Mesendoderm (in vitro differentiated cells): ENCODE measurements around the gene PRDM16.

Experiments
- DNase-seq: peaks from one replicate; pipeline ENCODE4 v3.0.0; 2013
- H2AK5ac ChIP-seq: 2 replicates; pipeline ENCODE4 v1.6.1; 2013; ENCODE audit warnings: low read length, inconsistent platforms
- H2BK120ac ChIP-seq: 2 replicates; pipeline ENCODE4 v1.6.1; 2013; ENCODE audit warnings: low read depth, mild to moderate bottlenecking, low read length, moderate library complexity, mixed read lengths
- H2BK15ac ChIP-seq: replicated peaks from 2 replicates; pipeline ENCODE4 v1.6.1; 2013; ENCODE audit warnings: low read depth, mild to moderate bottlenecking, moderate library complexity
- H2BK5ac ChIP-seq: 2 replicates; pipeline ENCODE4 v1.6.1; 2013; ENCODE audit warnings: low read length, inconsistent platforms
- H3K18ac ChIP-seq: 2 replicates; pipeline ENCODE4 v1.6.1; 2013; ENCODE audit warnings: mild to moderate bottlenecking, low read length, mixed read lengths
- H3K23ac ChIP-seq: one replicate; pipeline ENCODE4 v1.6.1; 2013; ENCODE audit warnings: low read length
- H3K27ac ChIP-seq: 2 replicates; pipeline ENCODE4 v1.5.1; 2013; ENCODE audit warnings: low read depth, mild to moderate bottlenecking, inconsistent platforms, low read length, moderate library complexity
- H3K27me3 ChIP-seq: 2 replicates; pipeline ENCODE4 v1.6.1; 2013; ENCODE audit warnings: low read length, control low read depth, mild to moderate bottlenecking, inconsistent platforms; ENCODE audit not compliant: insufficient read depth, poor library complexity
- H3K36me3 ChIP-seq: 2 replicates; pipeline ENCODE4 v1.6.1; 2013; ENCODE audit warnings: low read length, inconsistent platforms; ENCODE audit not compliant: control insufficient read depth, insufficient read depth
- H3K4ac ChIP-seq: one replicate; pipeline ENCODE4 v1.6.1; 2013; ENCODE audit warnings: low read depth, mild to moderate bottlenecking, low read length, moderate library complexity
- H3K4me1 ChIP-seq: 2 replicates; pipeline ENCODE4 v1.6.1; 2013; ENCODE audit warnings: low read depth, low read length, inconsistent platforms; ENCODE audit not compliant: control insufficient read depth
- H3K4me2 ChIP-seq: 2 replicates; pipeline ENCODE4 v1.6.1; 2013; ENCODE audit warnings: low read length
- H3K4me3 ChIP-seq: 2 replicates; pipeline ENCODE4 v1.5.1; 2013; ENCODE audit warnings: mild to moderate bottlenecking, low read length
- H3K56ac ChIP-seq: one replicate; pipeline ENCODE4 v1.6.1; 2013; ENCODE audit warnings: low read length
- H3K79me1 ChIP-seq: 2 replicates; pipeline ENCODE4 v1.6.1; 2013; ENCODE audit warnings: low read length, inconsistent platforms
- H3K79me2 ChIP-seq: 2 replicates; pipeline ENCODE4 v1.6.1; 2013; ENCODE audit warnings: mild to moderate bottlenecking, low read length; ENCODE audit not compliant: control insufficient read depth, insufficient read depth
- H3K9ac ChIP-seq: 2 replicates; pipeline ENCODE4 v1.6.1; 2013; ENCODE audit warnings: low read length, inconsistent platforms
- H4K5ac ChIP-seq: one replicate; pipeline ENCODE4 v1.6.1; 2013; ENCODE audit warnings: low read length
- H4K8ac ChIP-seq: one replicate; pipeline ENCODE4 v1.6.1; 2013; ENCODE audit warnings: low read depth, mild to moderate bottlenecking, control low read depth, low read length, moderate library complexity
- WGBS: extraction: QIAGEN DNeasy Blood & Tissue Kit; methylation state at CpG from one replicate; pipeline ENCODE4 v1.1.7; 2013; ENCODE audit warnings: low lambda C conversion rate, missing lambda C conversion rate; ENCODE audit not compliant: insufficient coverage; ENCODE audit errors: extremely low coverage; 5-methylcytosine and 5-hydroxymethylcytosine counted together

PRDM16 gene

DNA sequence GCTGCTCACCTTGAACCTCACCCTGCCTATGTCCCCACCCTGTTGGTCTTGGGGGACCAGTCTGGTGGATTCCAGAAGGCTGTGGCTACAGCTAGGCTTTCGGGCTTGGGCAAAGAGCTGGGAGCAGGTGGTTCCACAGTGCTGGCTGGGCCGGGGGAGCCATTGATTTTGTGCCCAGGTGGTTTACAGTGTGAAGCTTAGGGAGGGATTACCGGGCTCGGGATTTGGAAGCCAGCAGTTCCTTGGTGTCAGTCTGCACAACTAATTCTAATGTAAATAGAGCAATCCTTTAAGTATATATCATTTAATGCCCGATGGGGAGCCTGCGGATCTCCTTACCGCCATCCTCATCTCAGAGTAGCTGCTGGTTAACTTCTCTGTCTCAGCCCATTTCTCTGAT lies 38.2 kb downstream of the PRDM16 start:
- Histone ChIP-seq H3K4me1 (peaks cover 3% of the 10 kb centered on the region), H3K79me1 (no peaks in the 10 kb centered on the region), H4K5ac (no peak overlapping the region), H3K4me3 (no peak overlapping the region), H3K4me2 (no peak overlapping the region), H3K79me2 (no peaks in the 10 kb centered on the region), H3K27me3 (no peaks in the 10 kb centered on the region), H2BK120ac (no peak overlapping the region), H3K18ac (no peak overlapping the region), H3K36me3 (no peaks in the 10 kb centered on the region), H3K9ac (no peak overlapping the region), H3K23ac (no peak overlapping the region), H3K56ac (no peak overlapping the region), H4K8ac (no peak overlapping the region), H2BK15ac (no peak overlapping the region), H3K27ac (no peak overlapping the region), H2BK5ac (no peak overlapping the region), H2AK5ac (no peak overlapping the region), H3K4ac (no peak overlapping the region)
- WGBS, result no CpG with 5 or more reads among the region's 7 CpGs
- no peak for DNase-seq

DNA sequence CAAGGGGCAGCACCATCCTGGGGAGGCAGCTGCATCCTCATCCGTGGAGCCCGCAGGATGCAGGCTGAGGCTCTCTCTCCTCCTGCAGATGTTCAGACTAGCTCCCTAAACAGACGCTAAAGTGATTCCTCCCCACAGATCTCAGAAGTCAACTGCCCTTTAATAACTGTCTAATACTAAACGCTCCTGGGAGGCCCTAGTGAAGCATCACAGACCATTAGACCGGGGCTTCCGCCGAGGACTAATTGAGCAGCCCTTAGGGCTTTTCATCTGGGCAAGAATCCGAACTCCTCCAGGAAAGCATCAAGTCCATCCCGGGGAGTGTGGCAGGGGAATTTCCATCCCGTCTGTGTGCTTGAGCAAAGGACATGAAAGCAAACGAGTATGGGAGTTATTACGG lies 40.4 kb downstream of the PRDM16 start:
- H2BK5ac ChIP-seq, result no peak overlapping the region
- DNase-seq, result no peak
- H3K9ac ChIP-seq, result no peak overlapping the region
- H2BK120ac ChIP-seq, result no peak overlapping the region
- H3K36me3 ChIP-seq, result no peaks in the 10 kb centered on the region
- H4K5ac ChIP-seq, result no peak overlapping the region
- H2BK15ac ChIP-seq, result no peak overlapping the region
- H3K27ac ChIP-seq, result no peak overlapping the region
- no peak overlapping the region for H4K8ac ChIP-seq
- no CpG with 5 or more reads among the region's 12 CpGs for WGBS
- no peak overlapping the region for H3K56ac ChIP-seq
- no peak overlapping the region for H3K4ac ChIP-seq
- no peaks in the 10 kb centered on the region for H3K79me1 ChIP-seq
- no peak overlapping the region for H2AK5ac ChIP-seq
- no peak overlapping the region for H3K4me2 ChIP-seq
- no peaks in the 10 kb centered on the region for H3K27me3 ChIP-seq
- H3K18ac ChIP-seq, result no peak overlapping the region
- no peak overlapping the region for H3K23ac ChIP-seq
- H3K79me2 ChIP-seq, result no peaks in the 10 kb centered on the region
- no peak overlapping the region for H3K4me3 ChIP-seq
- peaks cover 3% of the 10 kb centered on the region for H3K4me1 ChIP-seq

DNA sequence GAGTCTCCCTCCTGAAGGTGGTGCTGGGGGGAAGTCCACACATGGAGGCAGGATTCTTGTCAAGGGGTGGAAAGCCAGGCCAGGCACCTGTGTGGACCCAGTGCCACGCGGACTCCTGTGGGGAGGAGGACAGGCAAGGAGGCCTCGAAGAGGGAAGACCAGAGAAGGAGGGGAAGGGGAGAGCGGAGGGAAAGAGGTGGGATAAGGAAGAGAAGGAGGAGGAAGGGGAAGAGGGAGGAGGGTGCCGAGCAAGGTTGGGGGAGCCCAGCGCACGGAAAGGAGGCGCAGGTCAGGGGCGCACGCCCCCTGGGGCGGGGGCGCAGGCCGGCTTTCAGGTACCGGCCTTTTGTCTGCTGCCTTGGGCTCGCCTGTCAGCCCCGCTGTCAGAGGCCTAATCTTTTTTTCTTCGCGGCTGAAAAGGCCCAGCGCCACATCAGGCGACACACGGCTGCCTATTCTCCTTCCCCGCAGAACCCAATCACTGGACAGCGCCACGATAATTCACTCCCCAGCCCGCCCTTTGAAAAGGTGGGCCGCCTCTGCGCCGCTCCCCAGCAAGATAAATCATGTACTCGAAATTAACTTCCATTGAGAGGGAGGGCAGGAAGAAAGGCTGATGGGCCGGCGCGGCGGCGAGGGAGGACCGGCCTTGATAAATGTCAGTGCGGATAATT lies 42.5 kb downstream of the PRDM16 start:
- Histone ChIP-seq H2BK15ac (no peak overlapping the region), H3K79me2 (no peaks in the 10 kb centered on the region), H4K8ac (no peak overlapping the region), H3K79me1 (no peaks in the 10 kb centered on the region), H3K27me3 (no peaks in the 10 kb centered on the region), H3K4me3 (no peak overlapping the region), H2BK5ac (no peak overlapping the region), H4K5ac (no peak overlapping the region), H3K56ac (no peak overlapping the region), H3K4ac (no peak overlapping the region), H3K27ac (no peak overlapping the region), H3K9ac (no peak overlapping the region), H3K18ac (no peak overlapping the region), H3K36me3 (no peaks in the 10 kb centered on the region), H3K4me1 (no peaks in the 10 kb centered on the region), H3K23ac (no peak overlapping the region), H2BK120ac (no peak overlapping the region), H2AK5ac (no peak overlapping the region), H3K4me2 (no peak overlapping the region)
- WGBS, result no CpG with 5 or more reads among the region's 36 CpGs
- no peak for DNase-seq

DNA sequence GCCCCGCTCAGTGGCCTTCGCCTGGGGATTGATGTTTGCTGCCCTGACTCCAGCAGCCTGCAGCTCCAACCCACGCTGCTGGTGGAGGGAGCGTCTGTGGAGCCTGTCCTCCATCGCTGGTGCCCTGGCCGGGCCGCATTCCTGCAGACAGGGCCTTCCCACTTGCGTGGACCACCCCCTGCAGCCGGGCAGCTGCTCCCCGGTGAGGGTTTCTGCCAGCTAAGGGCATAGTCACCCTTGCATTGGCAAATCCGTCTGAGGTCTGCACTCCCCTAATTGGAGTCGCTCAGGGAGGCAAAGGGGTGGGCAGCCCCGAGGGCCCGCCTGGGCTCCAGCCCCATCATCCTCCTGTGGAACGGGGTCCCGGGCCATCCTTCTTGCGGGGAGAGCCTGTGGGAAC lies 43.5 kb downstream of the PRDM16 start:
- no peak for DNase-seq
- Histone ChIP-seq H3K56ac (no peak overlapping the region), H3K9ac (no peak overlapping the region), H3K4me3 (no peak overlapping the region), H3K27me3 (no peaks in the 10 kb centered on the region), H3K4ac (no peak overlapping the region), H3K18ac (no peak overlapping the region), H2BK5ac (no peak overlapping the region), H2AK5ac (no peak overlapping the region), H2BK15ac (no peak overlapping the region), H3K36me3 (no peaks in the 10 kb centered on the region), H3K79me2 (no peaks in the 10 kb centered on the region), H2BK120ac (no peak overlapping the region), H3K27ac (no peak overlapping the region), H3K4me1 (no peaks in the 10 kb centered on the region), H4K5ac (no peak overlapping the region), H3K79me1 (no peaks in the 10 kb centered on the region), H4K8ac (no peak overlapping the region), H3K4me2 (no peak overlapping the region), H3K23ac (no peak overlapping the region)
- WGBS, result no CpG with 5 or more reads among the region's 17 CpGs

DNA sequence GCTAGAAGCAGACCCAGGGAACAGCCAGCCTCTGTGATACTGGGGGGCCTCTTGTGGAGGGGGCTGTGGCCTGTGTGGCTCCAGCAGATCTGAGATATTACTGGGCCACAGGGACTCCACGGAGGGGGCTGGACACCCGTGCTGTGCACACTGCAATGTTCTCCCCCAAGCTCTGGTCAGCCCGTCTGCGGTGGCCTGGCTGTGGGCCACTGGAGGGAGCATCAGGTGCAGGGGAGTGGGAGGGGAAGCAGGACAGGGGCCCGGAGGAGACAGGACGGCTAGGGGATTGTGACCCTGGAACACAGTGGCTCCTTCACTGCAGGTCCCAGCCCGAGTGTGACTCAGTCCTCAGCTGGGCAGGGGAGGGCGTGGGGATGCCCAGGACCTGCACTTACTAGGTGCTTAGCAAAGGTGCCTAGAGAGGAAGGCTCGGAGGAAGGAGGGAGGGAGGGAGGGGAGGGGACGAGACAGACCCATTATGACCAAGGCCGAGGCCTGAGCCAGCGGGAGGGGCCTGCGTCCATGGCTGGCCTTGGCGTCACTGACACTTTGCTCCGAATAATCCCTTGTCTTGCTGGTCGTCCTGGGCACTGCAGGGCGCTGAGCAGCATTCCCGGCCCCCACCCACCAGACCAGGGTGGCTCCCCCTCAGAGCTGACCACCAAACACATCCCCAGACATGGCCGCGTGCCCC lies 44.2 kb downstream of the PRDM16 start:
- no peaks in the 10 kb centered on the region for H3K27me3 ChIP-seq
- H3K4me2 ChIP-seq, result no peak overlapping the region
- no peak overlapping the region for H3K4ac ChIP-seq
- H2BK5ac ChIP-seq, result no peak overlapping the region
- no peak overlapping the region for H3K4me3 ChIP-seq
- H4K8ac ChIP-seq, result no peak overlapping the region
- H3K27ac ChIP-seq, result no peak overlapping the region
- no peak overlapping the region for H3K56ac ChIP-seq
- no peaks in the 10 kb centered on the region for H3K4me1 ChIP-seq
- no peak overlapping the region for H3K9ac ChIP-seq
- H3K23ac ChIP-seq, result no peak overlapping the region
- H2BK120ac ChIP-seq, result no peak overlapping the region
- H2AK5ac ChIP-seq, result no peak overlapping the region
- no peak overlapping the region for H4K5ac ChIP-seq
- no peaks in the 10 kb centered on the region for H3K36me3 ChIP-seq
- no peaks in the 10 kb centered on the region for H3K79me2 ChIP-seq
- H3K18ac ChIP-seq, result no peak overlapping the region
- H3K79me1 ChIP-seq, result no peaks in the 10 kb centered on the region
- no peak overlapping the region for H2BK15ac ChIP-seq
- WGBS, result no CpG with 5 or more reads among the region's 20 CpGs
- no peak for DNase-seq

DNA sequence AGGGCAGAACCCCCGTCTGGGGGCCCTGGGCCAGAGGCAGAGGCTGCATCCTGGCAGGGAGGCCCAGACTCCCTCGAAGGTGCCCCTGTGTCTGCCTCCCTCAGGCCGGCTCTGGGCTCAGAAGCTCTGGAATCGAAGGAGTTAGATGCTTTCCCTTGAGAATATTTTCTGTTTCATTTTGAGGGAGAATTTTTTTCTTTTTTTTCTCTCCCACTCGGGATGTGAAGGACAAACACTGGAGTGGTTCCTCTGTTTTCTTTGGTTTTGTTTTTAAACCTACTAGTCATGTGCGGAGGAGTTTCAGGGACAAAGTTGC lies 44.7 kb downstream of the PRDM16 start:
- Histone ChIP-seq H2BK5ac (no peak overlapping the region), H3K36me3 (no peaks in the 10 kb centered on the region), H3K79me1 (no peaks in the 10 kb centered on the region), H3K4me1 (no peaks in the 10 kb centered on the region), H3K27ac (no peak overlapping the region), H3K56ac (no peak overlapping the region), H4K5ac (no peak overlapping the region), H3K79me2 (no peaks in the 10 kb centered on the region), H4K8ac (no peak overlapping the region), H3K4ac (no peak overlapping the region), H3K23ac (no peak overlapping the region), H3K18ac (no peak overlapping the region), H2AK5ac (no peak overlapping the region), H3K4me3 (no peak overlapping the region), H2BK120ac (no peak overlapping the region), H2BK15ac (no peak overlapping the region), H3K9ac (no peak overlapping the region), H3K4me2 (no peak overlapping the region), H3K27me3 (no peaks in the 10 kb centered on the region)
- WGBS, result no CpG with 5 or more reads among the region's 6 CpGs
- no peak for DNase-seq
